Measurements from ENCODE around the gene CACNG7. TPM values are rescaled to one million over a fixed set of nuclear protein-coding genes. Genes with fewer than 3 reads are reported as not detected.

CACNG7 gene
- polyA plus RNA-seq, 3 donors, result 0.36 to 0.70 (median 0.50) TPM

- no peak for DNase-seq
Observed at GRCh38 chr19:53877361-53877766, 31.7 kb upstream of the CACNG7 start.

DNA sequence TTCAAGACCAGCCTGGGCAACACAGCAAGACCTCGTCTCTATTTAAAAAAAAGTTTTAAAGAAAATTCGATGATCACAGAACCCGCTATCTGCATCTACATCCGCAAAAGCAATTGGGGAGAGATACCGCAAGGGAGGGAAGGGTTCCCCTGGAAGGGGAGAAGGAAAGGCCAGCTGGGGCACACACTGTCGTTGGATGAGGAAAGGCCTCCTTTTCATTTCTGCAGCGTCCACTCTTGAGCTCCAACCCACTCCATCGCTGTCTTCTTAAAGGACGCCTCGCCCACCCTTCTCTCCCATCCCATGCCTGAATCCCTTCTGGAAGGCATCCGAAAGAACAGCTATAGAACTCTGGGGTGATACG lies 30.3 kb upstream of the CACNG7 start:
- DNase-seq, result no peak

DNA sequence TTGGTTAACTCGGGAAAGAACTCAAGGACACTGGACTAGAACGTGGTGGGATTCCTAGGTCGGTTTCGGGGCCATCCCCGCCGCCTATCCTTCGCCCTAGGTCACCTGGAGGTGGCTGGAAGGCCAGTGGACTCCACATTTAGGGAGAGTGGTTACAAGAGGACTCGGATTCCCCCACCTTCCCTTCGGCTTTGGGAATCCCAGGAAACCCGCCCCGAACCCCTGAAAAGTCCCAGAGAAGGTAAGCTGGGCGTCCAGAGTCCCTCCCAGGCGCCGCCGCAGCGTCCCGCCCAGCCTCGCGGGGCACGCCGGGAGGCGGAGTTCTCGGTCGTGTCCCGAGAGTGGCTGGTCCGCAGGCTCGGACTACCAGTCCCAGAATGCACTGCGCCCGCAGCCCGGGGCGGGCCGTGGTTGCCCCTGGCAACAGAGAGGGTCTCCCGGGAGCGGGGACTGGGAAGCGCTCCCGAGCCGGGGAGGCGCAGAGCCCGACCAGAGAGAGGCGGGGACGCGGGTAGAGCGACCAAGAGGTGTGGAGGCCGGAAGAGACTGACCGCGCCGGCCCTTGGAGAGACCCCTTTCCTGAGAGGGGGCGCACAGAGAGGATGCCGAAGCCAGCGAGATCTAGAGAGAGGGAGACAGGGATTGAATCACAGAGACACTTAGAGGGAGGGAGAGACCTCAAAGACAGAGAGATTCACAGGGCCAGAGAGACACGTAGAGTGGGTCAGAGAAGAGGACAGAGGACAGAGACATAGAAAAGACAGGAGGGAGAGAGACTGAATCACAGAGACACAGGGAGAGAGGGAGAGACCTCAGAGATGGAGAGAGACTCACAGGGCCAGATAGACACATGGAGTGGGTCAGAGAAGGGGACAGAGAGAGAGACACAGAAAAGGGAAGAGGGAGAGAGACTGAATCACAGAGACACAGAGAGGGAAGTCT lies 29.7 kb upstream of the CACNG7 start:
- DNase-seq, result peak; percentile 96

- DNase-seq, result no peak
Observed at GRCh38 chr19:53880711-53881481, 28.2 kb upstream of the CACNG7 start.

GRCh38 chr19:53881482-53882390 lies 27.3 kb upstream of the CACNG7 start, which contains the start of gene PRKCG:
PRKCG (plus strand) TSS chr19:53882197; CDS start chr19:53882495, 298 bp downstream.
- DNase-seq, result no peak

DNA sequence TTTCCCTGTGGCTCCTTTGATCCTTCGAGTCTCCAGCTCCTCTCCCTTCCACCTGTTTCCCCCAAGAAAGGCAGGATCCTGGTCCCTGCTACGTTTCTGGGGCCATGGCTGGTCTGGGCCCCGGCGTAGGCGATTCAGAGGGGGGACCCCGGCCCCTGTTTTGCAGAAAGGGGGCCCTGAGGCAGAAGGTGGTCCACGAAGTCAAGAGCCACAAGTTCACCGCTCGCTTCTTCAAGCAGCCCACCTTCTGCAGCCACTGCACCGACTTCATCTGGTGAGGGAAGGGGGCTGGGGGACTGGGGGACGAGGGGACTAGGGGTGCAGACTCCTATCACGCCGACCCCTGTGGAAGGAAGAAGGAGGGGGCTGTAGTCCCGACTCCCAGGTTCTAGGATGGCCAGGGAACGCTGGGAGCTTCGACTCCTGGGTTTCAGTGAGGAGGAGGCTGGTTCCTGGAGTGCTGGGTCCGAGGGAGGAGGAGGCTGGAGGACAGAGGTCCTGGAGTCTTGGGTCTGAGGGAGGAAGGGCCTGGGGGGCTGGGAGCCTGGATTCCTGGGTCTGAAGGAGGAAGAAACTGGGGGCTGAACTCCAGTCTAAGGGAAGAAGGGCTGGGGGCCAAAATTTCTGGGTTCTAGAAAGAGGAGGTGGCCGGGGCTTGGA lies 26.6 kb upstream of the CACNG7 start:
- DNase-seq, result no peak

DNA sequence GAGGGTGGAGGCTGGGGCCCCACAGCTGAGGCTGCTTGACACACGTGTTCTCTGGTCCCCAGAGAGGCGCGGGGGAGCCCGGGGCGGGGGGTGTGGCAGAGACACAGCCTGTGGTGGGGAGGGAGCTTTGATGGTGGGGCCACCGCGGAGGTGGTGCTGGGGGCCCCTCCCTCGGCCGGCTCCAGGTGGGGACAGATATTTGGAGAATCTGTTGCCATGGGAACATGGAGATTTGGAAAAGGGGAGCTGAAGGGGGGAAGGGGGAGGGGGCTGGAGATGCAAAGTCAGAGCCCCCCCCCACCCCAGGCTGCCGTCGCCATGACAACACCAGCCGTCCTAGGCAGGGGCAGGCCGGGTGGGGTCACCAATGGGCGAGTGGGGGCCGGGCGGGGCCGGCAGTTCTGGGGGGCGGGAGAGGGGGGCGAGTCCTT lies 25.8 kb upstream of the CACNG7 start:
- no peak for DNase-seq

GRCh38 chr19:53883741-53884140 lies 25.3 kb upstream of the CACNG7 start:
- DNase-seq, result no peak

DNA sequence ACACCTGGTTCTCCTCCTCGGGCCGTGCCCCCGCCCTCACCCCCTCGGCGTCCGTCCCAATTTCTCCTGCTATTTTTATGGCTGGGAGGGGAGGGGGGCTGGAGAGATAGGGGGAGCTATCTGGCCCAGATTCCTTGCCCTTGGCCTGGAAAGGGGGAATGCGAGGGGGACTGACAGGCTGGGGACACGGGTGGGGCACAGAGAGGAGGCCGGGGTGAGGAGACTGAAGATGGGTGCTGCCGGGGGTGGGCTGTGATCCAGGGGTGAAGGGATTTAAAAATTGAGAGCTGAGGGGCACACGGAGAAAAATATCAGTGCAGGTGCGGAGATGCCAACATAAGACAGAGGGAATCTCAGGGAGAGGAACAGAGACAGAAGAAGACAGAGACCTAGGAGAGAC lies 24.8 kb upstream of the CACNG7 start:
- DNase-seq, result no peak

- DNase-seq, result no peak
Observed at GRCh38 chr19:53885036-53885435, 24.0 kb upstream of the CACNG7 start.

DNA sequence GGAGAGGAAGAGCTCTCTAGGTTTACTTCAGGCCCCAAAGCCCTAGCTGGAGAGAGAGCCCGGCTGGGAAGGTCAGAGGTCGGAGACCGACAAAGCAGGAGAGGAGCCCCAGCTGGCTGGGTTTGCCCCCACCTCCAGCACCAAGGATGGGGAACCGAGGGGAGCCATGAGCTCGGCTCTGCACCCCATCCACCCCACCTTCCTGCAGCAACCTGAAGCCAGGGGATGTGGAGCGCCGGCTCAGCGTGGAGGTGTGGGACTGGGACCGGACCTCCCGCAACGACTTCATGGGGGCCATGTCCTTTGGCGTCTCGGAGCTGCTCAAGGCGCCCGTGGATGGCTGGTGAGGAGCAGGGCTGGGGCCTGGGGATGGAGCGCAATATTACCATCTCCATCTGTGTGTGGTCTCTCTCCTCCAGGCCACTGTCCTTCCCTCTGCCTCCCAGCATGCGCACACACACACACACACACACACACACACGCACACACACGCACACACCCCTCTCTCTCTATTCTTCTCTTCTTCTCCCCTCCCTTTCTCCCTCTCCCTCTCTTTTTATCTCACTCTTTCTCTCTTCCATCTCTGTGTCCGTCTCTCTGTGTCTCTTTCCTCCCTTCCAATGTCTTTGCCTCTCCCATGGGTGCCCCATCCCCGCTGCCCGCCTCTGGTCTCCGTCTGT lies 16.6 kb upstream of the CACNG7 start:
- no peak for DNase-seq

GRCh38 chr19:53892981-53893325 lies 16.1 kb upstream of the CACNG7 start:
- no peak for DNase-seq

DNA sequence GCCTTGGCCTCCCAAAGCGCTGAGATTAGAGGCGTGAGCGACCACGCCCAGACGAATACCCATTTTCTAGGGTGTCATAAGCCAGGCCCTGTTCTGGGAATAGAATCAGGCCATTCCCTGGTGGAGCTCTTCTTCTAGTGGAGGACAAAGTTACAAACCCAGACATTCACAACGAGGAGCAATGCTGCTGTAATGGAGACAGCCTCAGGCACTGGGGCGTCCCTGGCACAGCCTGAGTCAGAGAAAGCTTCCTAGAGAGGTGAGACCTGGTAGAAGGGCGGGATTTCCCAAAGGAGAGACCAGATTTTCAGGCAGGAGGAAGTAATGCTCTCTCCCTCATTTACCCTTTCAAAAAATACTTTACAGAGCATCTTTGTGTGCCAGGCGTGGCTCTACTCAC lies 14.4 kb upstream of the CACNG7 start:
- no peak for DNase-seq

DNA sequence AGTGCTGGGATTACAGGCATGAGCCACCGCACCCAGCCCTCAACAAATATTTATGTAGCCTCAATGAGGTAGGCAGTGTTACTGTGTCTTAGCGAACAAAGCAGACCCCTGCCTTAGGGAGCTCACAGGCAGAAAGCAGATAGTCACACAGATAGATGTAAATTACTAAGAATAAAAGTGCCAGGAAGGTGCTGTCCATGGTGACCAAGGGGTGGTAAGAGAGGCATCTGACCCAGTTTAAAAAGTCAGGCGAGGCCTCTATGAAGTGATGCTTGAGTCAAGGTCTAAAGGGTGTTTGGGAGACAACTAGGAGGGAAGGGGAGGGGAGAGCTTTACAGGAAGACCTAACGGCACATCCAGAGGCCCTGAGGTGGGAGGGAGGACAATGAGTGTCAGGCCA lies 12.4 kb upstream of the CACNG7 start:
- DNase-seq, result no peak

DNA sequence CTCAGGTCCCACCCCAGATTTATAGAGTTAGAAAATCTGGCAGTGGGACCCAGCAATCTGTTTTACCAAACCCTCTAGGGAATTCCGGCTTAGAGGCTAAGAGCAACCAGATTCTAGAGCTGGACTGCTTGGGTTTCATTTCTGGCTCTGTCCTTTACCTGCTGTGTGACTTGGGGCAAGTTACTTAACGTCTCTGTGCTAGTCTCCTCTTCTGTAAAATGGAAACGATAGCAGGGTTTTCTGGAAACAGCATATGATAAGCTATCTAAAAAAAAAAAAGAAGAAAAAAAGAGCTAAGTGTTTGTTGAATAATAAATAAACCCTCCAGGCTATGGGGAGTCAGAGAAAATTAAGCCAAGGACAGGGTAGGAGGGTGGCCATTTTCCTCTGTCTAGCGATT lies 11.6 kb upstream of the CACNG7 start:
- DNase-seq, result no peak

DNA sequence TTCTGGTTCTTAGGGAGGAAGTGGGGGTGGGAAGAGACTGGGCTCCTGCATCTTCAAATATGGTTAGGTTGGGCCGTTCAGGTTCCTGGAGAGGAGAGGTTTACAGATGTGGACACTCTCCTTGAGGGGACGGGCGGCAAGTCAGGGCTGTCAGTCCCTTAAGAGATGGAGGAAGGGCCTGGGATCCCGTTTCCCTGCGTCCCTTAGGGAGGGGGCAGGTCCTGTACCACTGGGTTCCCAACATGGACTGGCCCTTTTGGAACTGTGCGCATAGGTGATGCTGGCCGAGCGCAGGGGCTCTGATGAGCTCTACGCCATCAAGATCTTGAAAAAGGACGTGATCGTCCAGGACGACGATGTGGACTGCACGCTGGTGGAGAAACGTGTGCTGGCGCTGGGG lies 10.9 kb upstream of the CACNG7 start:
- no peak for DNase-seq

DNA sequence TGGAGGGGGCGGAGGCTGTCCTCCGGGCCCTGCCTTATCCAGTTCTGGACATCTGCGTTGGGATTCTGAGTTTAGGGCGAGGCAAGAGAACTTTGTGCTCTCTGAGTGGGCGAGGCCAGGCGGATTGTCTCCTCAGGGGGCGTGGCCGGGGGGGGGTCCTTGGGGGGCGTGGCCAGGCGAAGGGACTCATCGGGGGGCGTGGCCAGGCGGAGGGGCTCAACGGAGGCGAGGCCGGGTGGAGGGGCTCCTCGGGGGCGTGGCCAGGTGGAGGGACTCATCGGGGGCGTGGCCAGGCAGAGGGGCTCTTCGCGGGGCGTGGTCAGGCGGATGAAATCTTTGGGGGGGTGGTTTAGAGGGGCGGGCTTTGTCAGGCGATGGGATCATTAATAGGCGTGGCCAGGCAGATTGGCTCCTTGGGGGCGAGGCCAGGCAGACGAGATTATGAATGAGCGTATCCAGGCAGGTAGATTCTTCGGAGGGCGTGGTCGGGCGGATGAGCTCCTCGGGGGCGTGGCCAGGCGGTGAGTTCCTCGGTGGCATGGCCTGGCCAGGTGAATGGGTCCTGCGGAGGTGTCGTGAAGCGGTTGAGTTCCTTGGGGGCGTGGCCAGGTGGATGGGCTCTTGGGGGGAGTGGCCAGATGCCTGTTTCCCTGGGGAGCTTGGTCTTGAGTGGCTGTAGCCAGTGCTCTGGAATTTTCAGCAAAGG lies 10.3 kb upstream of the CACNG7 start:
- no peak for DNase-seq

DNA sequence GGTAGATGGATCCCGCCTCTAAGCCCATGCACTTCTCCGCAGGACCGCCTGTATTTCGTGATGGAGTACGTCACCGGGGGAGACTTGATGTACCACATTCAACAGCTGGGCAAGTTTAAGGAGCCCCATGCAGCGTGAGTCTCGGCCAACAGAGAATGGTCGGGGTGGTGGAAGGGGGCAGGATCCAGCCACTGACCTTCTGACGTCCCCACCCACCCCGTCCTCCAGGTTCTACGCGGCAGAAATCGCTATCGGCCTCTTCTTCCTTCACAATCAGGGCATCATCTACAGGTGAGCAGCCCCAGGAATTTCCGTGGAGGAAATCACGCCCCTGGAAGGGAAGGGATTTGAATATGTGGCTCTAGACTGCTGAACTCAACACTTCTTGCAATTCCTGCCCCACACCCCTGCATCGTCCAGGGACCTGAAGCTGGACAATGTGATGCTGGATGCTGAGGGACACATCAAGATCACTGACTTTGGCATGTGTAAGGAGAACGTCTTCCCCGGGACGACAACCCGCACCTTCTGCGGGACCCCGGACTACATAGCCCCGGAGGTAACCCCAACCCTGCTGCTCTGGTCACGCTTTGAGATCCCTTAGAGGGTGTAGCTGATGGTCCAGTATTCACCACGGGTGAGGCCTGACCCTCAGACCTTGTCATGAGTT lies 8.8 kb upstream of the CACNG7 start:
- DNase-seq, result no peak

GRCh38 chr19:53903055-53903680 lies 5.9 kb upstream of the CACNG7 start:
- peak; percentile 82 for DNase-seq
